OCI-LY3 (cell line): ENCODE results near the gene TMEM50B.

Experiments used
- H2AFZ ChIP-seq: fragments of 200-600, 300-600 bp; shearing (Covaris generic); 2 replicates; pipeline ENCODE4 v1.6.0; 2014; ENCODE audit warnings: antibody characterized with exemption, low read depth, low read length
- H3K27ac ChIP-seq: fragments of 200-600, 300-600 bp; sonication (generic); 2 replicates; pipeline ENCODE4 v1.5.1; 2014; ENCODE audit warnings: mild to moderate bottlenecking, low read length, moderate library complexity, mixed read lengths
- H3K27me3 ChIP-seq: fragments of 200-600, 300-600 bp; sonication (generic); 2 replicates; pipeline ENCODE4 v1.6.1; 2014; ENCODE audit warnings: low read depth, low read length, mixed read lengths
- H3K36me3 ChIP-seq: fragments of 200-600, 300-600 bp; sonication (generic); replicated peaks from 2 replicates; pipeline ENCODE3; 2014; ENCODE audit warnings: low read depth, low read length, mixed read lengths
- H3K4me1 ChIP-seq: fragments of 300-600, 200-600 bp; sonication (generic); 2 replicates; pipeline ENCODE4 v1.6.1; 2014; ENCODE audit warnings: low read length, mixed read lengths
- H3K4me2 ChIP-seq: fragments of 200-600, 300-600 bp; sonication (generic); 2 replicates; pipeline ENCODE4 v1.6.1; 2014; ENCODE audit warnings: low read length, mixed read lengths
- H3K4me3 ChIP-seq: fragments of 300-600, 200-600 bp; sonication (generic); 2 replicates; pipeline ENCODE4 v1.5.1; 2014; ENCODE audit warnings: antibody characterized with exemption, mild to moderate bottlenecking, low read length, moderate library complexity
- H3K79me2 ChIP-seq: fragments of 300-600, 200-600 bp; shearing (Covaris generic); 2 replicates; pipeline ENCODE4 v1.6.1; 2014; ENCODE audit warnings: mild to moderate bottlenecking, low read length, mixed read lengths
- H3K9ac ChIP-seq: fragments of 300-600, 200-600 bp; shearing (Covaris generic); 2 replicates; pipeline ENCODE4 v1.6.0; 2014; ENCODE audit warnings: mild to moderate bottlenecking, low read length, moderate library complexity
- H3K9me3 ChIP-seq: fragments of 200-600, 300-600 bp; shearing (Covaris generic); 2 replicates; pipeline ENCODE4 v1.6.1; 2014; ENCODE audit warnings: low read length, mixed read lengths; ENCODE audit not compliant: insufficient read depth
- H4K20me1 ChIP-seq: fragments of 200-600, 300-600 bp; sonication (generic); 2 replicates; pipeline ENCODE4 v1.6.1; 2016; ENCODE audit warnings: low read length, mixed read lengths; ENCODE audit not compliant: insufficient read depth
- CTCF ChIP-seq: fragments of 200-600, 300-600 bp; sonication (generic); IDR thresholded peaks from 2 replicates; pipeline ENCODE4 v1.5.1; 2014; ENCODE audit warnings: antibody characterized with exemption, low read length, low read depth
- EZH2phosphoT487 ChIP-seq: fragments of 200-600 bp; shearing (Covaris generic); IDR thresholded peaks from 2 replicates; pipeline ENCODE4 v1.6.1; 2018; ENCODE audit warnings: antibody characterized with exemption, mixed run types, low read depth

Gene TMEM50B

GRCh38 chr21:33424214-33424613 lies 55.6 kb downstream of the TMEM50B start:
- H3K36me3 ChIP-seq, result peaks cover 42% of the 10 kb centered on the region
- H3K79me2 ChIP-seq, result peaks cover 6% of the 10 kb centered on the region
- H4K20me1 ChIP-seq, result no peaks in the 10 kb centered on the region
- no peak overlapping the region for H3K4me2 ChIP-seq
- H3K27ac ChIP-seq, result no peak overlapping the region
- no peak overlapping the region for H3K9ac ChIP-seq
- no peaks in the 10 kb centered on the region for H3K9me3 ChIP-seq
- no peaks in the 10 kb centered on the region for H3K4me1 ChIP-seq
- H3K27me3 ChIP-seq, result no peaks in the 10 kb centered on the region
- no peak for TF ChIP-seq EZH2phosphoT487
- TF ChIP-seq CTCF, result no peak
- no peak overlapping the region for H3K4me3 ChIP-seq
- no peak overlapping the region for H2AFZ ChIP-seq

- Histone ChIP-seq H3K79me2 (peaks cover 18% of the 10 kb centered on the region), H3K27ac (no peak overlapping the region), H2AFZ (no peak overlapping the region), H3K27me3 (no peaks in the 10 kb centered on the region), H3K9ac (no peak overlapping the region), H3K4me1 (no peaks in the 10 kb centered on the region), H4K20me1 (no peaks in the 10 kb centered on the region), H3K4me2 (no peak overlapping the region), H3K4me3 (no peak overlapping the region), H3K36me3 (peaks cover 29% of the 10 kb centered on the region), H3K9me3 (no peaks in the 10 kb centered on the region)
- no peak for TF ChIP-seq EZH2phosphoT487
- no peak for TF ChIP-seq CTCF
These were observed 57.9 kb downstream of the TMEM50B start for GRCh38 chr21:33421713-33422393.

- Histone ChIP-seq H2AFZ (no peak overlapping the region), H3K4me1 (no peaks in the 10 kb centered on the region), H3K9me3 (no peaks in the 10 kb centered on the region), H3K79me2 (peaks cover 32% of the 10 kb centered on the region), H3K36me3 (peaks cover 27% of the 10 kb centered on the region), H4K20me1 (peaks cover 7% of the 10 kb centered on the region), H3K27me3 (no peaks in the 10 kb centered on the region), H3K4me2 (no peak overlapping the region), H3K9ac (no peak overlapping the region), H3K27ac (no peak overlapping the region), H3K4me3 (no peak overlapping the region)
- no peak for TF ChIP-seq EZH2phosphoT487
- TF ChIP-seq CTCF, result no peak
These were observed 60.1 kb downstream of the TMEM50B start for GRCh38 chr21:33419538-33420123.

- Histone ChIP-seq H3K79me2 (peaks cover 41% of the 10 kb centered on the region), H3K4me3 (no peak overlapping the region), H3K4me1 (no peaks in the 10 kb centered on the region), H3K27ac (no peak overlapping the region), H3K9me3 (no peaks in the 10 kb centered on the region), H4K20me1 (peaks cover 13% of the 10 kb centered on the region), H3K27me3 (no peaks in the 10 kb centered on the region), H3K36me3 (peaks cover 25% of the 10 kb centered on the region), H2AFZ (no peak overlapping the region), H3K9ac (no peak overlapping the region), H3K4me2 (no peak overlapping the region)
- TF ChIP-seq EZH2phosphoT487, result no peak
- TF ChIP-seq CTCF, result no peak
These were observed 61.1 kb downstream of the TMEM50B start for GRCh38 chr21:33418691-33419090.
